NCI-H1694 (cell line): ENCODE results near the gene TMEM163.

Source experiments
- DNase-seq: peaks from one replicate; lab custom pipeline; 2025; lab: John Stamatoyannopoulos, UW

TMEM163 gene

GRCh38 chr2:134410006-134410405, 308.8 kb downstream of the TMEM163 start:
- no peak for DNase-seq

GRCh38 chr2:134408791-134409190, 310.0 kb downstream of the TMEM163 start:
- no peak for DNase-seq

- DNase-seq = no peak
These were observed 310.4 kb downstream of the TMEM163 start for GRCh38 chr2:134408386-134408785.

DNA sequence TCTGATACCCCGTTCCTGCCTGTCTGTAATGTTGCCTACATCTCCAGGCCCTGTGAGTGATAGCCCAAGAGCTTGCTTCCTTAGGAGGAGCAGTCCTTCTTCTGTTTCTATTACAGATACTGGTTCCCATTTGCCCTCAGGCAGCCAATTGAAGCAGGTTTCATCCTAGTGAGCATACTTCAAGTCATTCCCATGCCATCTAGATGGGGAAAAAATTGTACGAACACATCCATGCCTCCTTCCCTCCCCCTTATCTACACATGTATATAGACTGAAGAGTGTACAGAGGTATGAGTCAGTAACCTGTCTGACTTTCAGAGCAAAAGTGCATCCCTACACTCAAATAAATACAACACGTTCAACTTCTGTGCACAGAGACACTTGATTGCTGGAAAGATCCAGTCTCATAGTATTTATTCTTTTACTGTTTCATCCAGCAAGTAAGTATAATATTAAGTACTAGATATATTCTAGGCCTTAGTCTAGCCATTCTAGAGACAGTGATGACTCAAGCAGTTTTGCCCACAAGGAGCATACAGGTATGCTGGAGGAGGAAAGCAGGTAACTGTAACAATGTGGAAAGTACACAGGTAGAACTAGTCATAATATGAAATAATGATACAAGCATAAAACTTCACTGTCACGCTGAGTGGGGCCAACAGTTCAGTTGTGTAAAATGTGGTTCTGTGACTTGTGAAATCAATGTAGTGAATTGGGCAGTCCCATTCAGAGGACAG, 311.5 kb downstream of the TMEM163 start:
- DNase-seq = no peak

DNA sequence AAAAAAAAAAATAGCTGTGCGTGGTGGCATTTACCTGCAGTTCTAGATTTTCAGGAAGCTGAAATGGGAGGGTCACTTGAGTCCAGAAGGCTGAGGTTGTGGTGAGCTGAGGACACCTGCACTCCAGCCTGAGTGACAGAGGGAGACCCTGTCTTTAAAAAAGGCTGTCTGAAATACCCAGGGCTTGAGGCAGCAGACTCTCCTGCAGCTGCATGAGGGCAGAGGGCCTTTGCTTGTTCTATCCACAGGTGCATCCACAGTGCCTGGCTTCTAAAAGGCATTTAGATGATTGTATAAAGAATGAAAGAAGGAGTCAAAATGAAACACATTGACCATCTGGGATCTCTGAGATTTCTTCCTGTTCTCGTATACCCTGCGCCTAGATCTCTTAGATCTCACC, 312.1 kb downstream of the TMEM163 start:
- DNase-seq = no peak

DNA sequence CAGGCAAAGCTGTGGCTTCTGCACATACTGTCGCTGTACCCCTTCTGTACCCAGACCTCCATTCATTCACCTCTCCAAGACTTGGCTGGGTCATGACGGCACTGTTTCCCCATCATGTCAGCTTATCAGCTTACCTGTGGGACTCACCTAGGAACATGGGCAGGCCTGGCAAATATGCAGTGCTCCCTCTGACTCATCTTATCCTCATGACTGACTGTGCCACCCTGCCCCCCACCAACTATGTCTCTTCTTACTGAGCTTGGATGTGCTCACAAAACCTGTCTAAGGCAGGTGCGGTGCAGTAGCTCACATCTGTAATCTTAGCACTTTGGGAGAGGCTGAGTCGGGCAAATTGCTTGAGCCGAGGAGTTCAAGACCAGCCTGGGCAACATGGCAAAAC, 312.5 kb downstream of the TMEM163 start:
- no peak for DNase-seq
